WTC11 (cell line): ENCODE data around the gene BIVM. TPM values are rescaled to one million over a fixed set of nuclear protein-coding genes. Genes with fewer than 3 reads are reported as not detected.

Source experiments
- ATAC-seq: fragments of 200-7000 bp; cut with Tn5 transposase; 2 replicates; pipeline ENCODE4 v1.10.0; 2021; ENCODE audit warnings: mild to moderate bottlenecking, moderate library complexity
- CTCF ChIA-PET: fragments of 300-600 bp; sonication (Branson Sonifier 250); formaldehyde crosslinking; loops from one replicate; lab custom pipeline; 2021; ENCODE audit warnings: antibody characterized with exemption; lab: Charles Lee
- POLR2A ChIA-PET: fragments of 350-600 bp; sonication (Branson Sonifier 250); formaldehyde crosslinking; loops from one replicate; lab custom pipeline; 2021; ENCODE audit warnings: antibody characterized with exemption; lab: Charles Lee
- DNase-seq: peaks from one replicate; pipeline ENCODE4 v3.0.0; 2021; ENCODE audit warnings: low spot score
- H3K27ac Mint-ChIP-seq: 2 replicates; pipeline ENCODE4 v1.8.0; 2021; ENCODE audit warnings: mixed read lengths
- H3K27me3 Mint-ChIP-seq: 2 replicates; pipeline ENCODE4 v1.8.0; 2021; ENCODE audit warnings: low read depth, mild to moderate bottlenecking, moderate library complexity, mixed read lengths
- H3K36me3 Mint-ChIP-seq: 2 replicates; pipeline ENCODE4 v1.8.0; 2021; ENCODE audit warnings: mixed read lengths
- H3K4me1 Mint-ChIP-seq: 2 replicates; pipeline ENCODE4 v1.8.0; 2022; ENCODE audit warnings: mixed read lengths
- H3K4me3 Mint-ChIP-seq: 2 replicates; pipeline ENCODE4 v1.8.0; 2021; ENCODE audit warnings: mild to moderate bottlenecking, moderate library complexity, mixed read lengths
- H3K9me3 Mint-ChIP-seq: 2 replicates; pipeline ENCODE4 v1.8.0; 2021; ENCODE audit warnings: mixed read lengths
- ATF6 ChIP-seq: sonication (generic); formaldehyde crosslinking; IDR thresholded peaks from 2 replicates; pipeline ENCODE4 v1.8.1; 2023; ENCODE audit warnings: mild to moderate bottlenecking, missing genetic modification reagents
- CBFB ChIP-seq: sonication (generic); formaldehyde crosslinking; IDR thresholded peaks from 2 replicates; pipeline ENCODE4 v1.8.1; 2022; ENCODE audit warnings: mild to moderate bottlenecking, low read depth, missing genetic modification reagents
- CTCF ChIP-seq: fragments of 200-600 bp; IDR thresholded peaks from 2 replicates; pipeline ENCODE4 v1.8.0; 2022; ENCODE audit warnings: antibody characterized with exemption
- E2F4 ChIP-seq: sonication (generic); formaldehyde crosslinking; IDR thresholded peaks from 2 replicates; pipeline ENCODE4 v1.8.1; 2022; ENCODE audit warnings: low read depth, mild to moderate bottlenecking, moderate library complexity, missing genetic modification reagents, borderline replicate concordance
- ERG ChIP-seq: fragments of 250-450 bp; sonication (Bioruptor Pico); IDR thresholded peaks from 2 replicates; pipeline ENCODE4 v1.8.0; 2021; ENCODE audit warnings: mild to moderate bottlenecking
- FOXP1 ChIP-seq: sonication (generic); formaldehyde crosslinking; IDR thresholded peaks from 2 replicates; pipeline ENCODE4 v1.8.0; 2022; ENCODE audit warnings: missing genetic modification reagents, mild to moderate bottlenecking, moderate library complexity, borderline replicate concordance
- IRF1 ChIP-seq: sonication (generic); formaldehyde crosslinking; IDR thresholded peaks from 2 replicates; pipeline ENCODE4 v1.8.0; 2023; ENCODE audit warnings: missing genetic modification reagents
- JAZF1 ChIP-seq: fragments of 250-450 bp; sonication (Bioruptor Pico); IDR thresholded peaks from 2 replicates; pipeline ENCODE4 v1.9.0; 2021; ENCODE audit warnings: moderate library complexity, mild to moderate bottlenecking, inconsistent platforms
- JUN ChIP-seq: sonication (generic); formaldehyde crosslinking; IDR thresholded peaks from 2 replicates; pipeline ENCODE4 v1.8.0; 2023; ENCODE audit warnings: mild to moderate bottlenecking, missing genetic modification reagents
- MXD4 ChIP-seq: fragments of 250-450 bp; sonication (Bioruptor Pico); IDR thresholded peaks from 2 replicates; pipeline ENCODE4 v1.8.0; 2021; ENCODE audit warnings: mild to moderate bottlenecking, moderate library complexity, borderline replicate concordance
- NR2C2 ChIP-seq: sonication (generic); formaldehyde crosslinking; IDR thresholded peaks from 2 replicates; pipeline ENCODE4 v1.8.0; 2022; ENCODE audit warnings: mild to moderate bottlenecking, missing genetic modification reagents
- PREB ChIP-seq: sonication (generic); formaldehyde crosslinking; IDR thresholded peaks from 2 replicates; pipeline ENCODE4 v1.8.1; 2022; ENCODE audit warnings: mild to moderate bottlenecking, missing genetic modification reagents, moderate library complexity, borderline replicate concordance
- SMAD3 ChIP-seq: sonication (generic); formaldehyde crosslinking; IDR thresholded peaks from 2 replicates; pipeline ENCODE4 v1.8.0; 2022; ENCODE audit warnings: missing genetic modification reagents, mild to moderate bottlenecking, borderline replicate concordance
- ZBTB21 ChIP-seq: sonication (generic); formaldehyde crosslinking; IDR thresholded peaks from 2 replicates; pipeline ENCODE4 v1.8.1; 2023; ENCODE audit warnings: mild to moderate bottlenecking, missing genetic modification reagents, borderline replicate concordance
- ZNF138 ChIP-seq: sonication (generic); formaldehyde crosslinking; conservative IDR thresholded peaks from 2 replicates; pipeline ENCODE4 v1.8.1; 2022; ENCODE audit warnings: mild to moderate bottlenecking, moderate library complexity, missing genetic modification reagents
- ZNF232 ChIP-seq: sonication (generic); formaldehyde crosslinking; IDR thresholded peaks from 2 replicates; pipeline ENCODE4 v1.8.0; 2022; ENCODE audit warnings: mild to moderate bottlenecking, missing genetic modification reagents
- ZNF281 ChIP-seq: sonication (generic); formaldehyde crosslinking; IDR thresholded peaks from 2 replicates; pipeline ENCODE4 v1.8.0; 2023; ENCODE audit warnings: mild to moderate bottlenecking, missing genetic modification reagents
- ZNF512 ChIP-seq: sonication (generic); formaldehyde crosslinking; IDR thresholded peaks from 2 replicates; pipeline ENCODE4 v1.8.1; 2022; ENCODE audit warnings: missing genetic modification reagents, borderline replicate concordance
- total RNA-seq: library from RNA; stranded (reverse); gene quantifications from 3 replicates; pipeline ENCODE4 v1.2.3, GENCODE V29; 2021

BIVM gene
- total RNA-seq, 1 experiment from 2014 or later, result 10.2 TPM

- no peak for TF ChIP-seq ZNF281 (CRISPR knock-in tag)
- TF ChIP-seq SMAD3 (CRISPR knock-in tag), result no peak
- TF ChIP-seq, all 79 proteins: peak for 0
Observed at GRCh38 chr13:102879793-102880499, 81.0 kb downstream of the BIVM start (continued).

GRCh38 chr13:102881819-102882686, 83.1 kb downstream of the BIVM start:
- Mint-ChIP-seq H3K4me1 (0 out of 2 replicates have a peak, but pooled peaks cover 3% of the 10 kb centered on the region), H3K4me3 (no peak overlapping the region), H3K9me3 (no peaks in the 10 kb centered on the region), H3K36me3 (no peaks in the 10 kb centered on the region), H3K27ac (no peak overlapping the region), H3K27me3 (no peaks in the 10 kb centered on the region)
- DNase-seq (no peak), ATAC-seq (no peak)
- ChIA-PET POLR2A (no interaction called here), CTCF (interaction anchor here (2.6 kb wide), 1 partner anchor 11 kb away, joined by 15 read pairs; no protein-coding TSS in a partner anchor)
- no peak for TF ChIP-seq ZBTB21 (CRISPR knock-in tag)
- no peak for TF ChIP-seq ZNF138
- no peak for TF ChIP-seq ZNF512
- TF ChIP-seq NR2C2 (CRISPR knock-in tag), result no peak
- TF ChIP-seq ZNF232 (CRISPR knock-in tag), result no peak
- no peak for TF ChIP-seq IRF1 (CRISPR knock-in tag)
- no peak for TF ChIP-seq ATF6
- TF ChIP-seq MXD4 (CRISPR knock-in tag), result no peak
- no peak for TF ChIP-seq JAZF1 (CRISPR knock-in tag)
- no peak for TF ChIP-seq PREB (CRISPR knock-in tag)
- TF ChIP-seq ERG, result no peak
- TF ChIP-seq CBFB (CRISPR knock-in tag), result no peak
- no peak for TF ChIP-seq CTCF
- TF ChIP-seq E2F4 (CRISPR knock-in tag), result no peak
- no peak for TF ChIP-seq FOXP1 (CRISPR knock-in tag)
- no peak for TF ChIP-seq JUN
